Transverse colon (tissue), 4 donors: ENCODE results near the gene MOBP.

Experiments
- EP300 ChIP-seq: sonication (generic); formaldehyde crosslinking; IDR thresholded peaks from one replicate; pipeline ENCODE4 v1.6.1; 2017; ENCODE audit warnings: antibody characterized with exemption, low read depth
- POLR2A ChIP-seq: fragments of 450-650 bp; IDR thresholded peaks from one replicate; pipeline ENCODE4 v1.6.1; 2016; ENCODE audit warnings: antibody characterized with exemption, mild to moderate bottlenecking, moderate library complexity
- POLR2AphosphoS5 ChIP-seq, 3 donors: sonication (generic); formaldehyde crosslinking; IDR thresholded peaks; one replicate each; pipeline ENCODE4 v1.6.1; 2016; ENCODE audit warnings: antibody characterized with exemption in 3 of 3
- TF ChIP-seq, protein P1 (sequence below), 5 experiments: fragments of 200-600 bp in 3 of 5; fragments of 450-650 bp in 2 of 5; sonication (generic) in 3 of 5; IDR thresholded peaks; 1 replicate in 2 of 5; 2 replicates in 3 of 5; pipeline ENCODE4 v1.5.1; 2016 to 2017; ENCODE audit warnings: antibody characterized with exemption in 5 of 5, inconsistent platforms in 3 of 5, mild to moderate bottlenecking in 2 of 5, moderate library complexity in 1 of 5

DNA sequence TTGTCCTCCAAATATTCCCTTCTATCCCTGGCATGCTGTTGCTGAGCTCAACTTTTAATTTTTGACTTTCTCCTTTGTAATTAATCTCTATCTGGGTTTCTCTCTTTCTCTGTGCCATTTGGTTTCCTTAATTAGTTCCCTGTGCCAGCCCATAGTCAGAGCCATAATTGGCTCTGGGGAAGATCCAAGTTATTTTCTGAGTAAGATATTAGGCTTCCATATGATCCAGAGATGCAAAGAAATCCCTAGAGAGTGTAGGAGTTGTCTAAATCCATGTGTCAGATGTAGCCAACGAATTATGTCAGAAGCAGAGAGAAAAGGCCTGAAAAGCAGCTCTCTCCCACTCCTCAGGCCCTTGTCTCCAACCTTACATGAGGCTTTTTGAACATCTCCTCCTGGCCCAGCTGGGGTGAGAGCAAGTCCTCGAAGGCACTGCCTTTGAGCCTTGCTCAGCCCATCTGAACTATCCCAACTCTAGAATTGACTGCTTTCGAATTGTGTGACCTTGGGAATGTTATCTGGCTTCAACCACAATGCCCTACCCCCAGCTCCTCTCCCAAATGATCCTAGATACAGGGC is 46.4 kb downstream of the MOBP start:
- TF ChIP-seq EP300 (no peak), POLR2A (no peak), POLR2AphosphoS5 (IDR thresholded peaks at IDR 0.05) (no peak)
- TF ChIP-seq, protein P1, sequence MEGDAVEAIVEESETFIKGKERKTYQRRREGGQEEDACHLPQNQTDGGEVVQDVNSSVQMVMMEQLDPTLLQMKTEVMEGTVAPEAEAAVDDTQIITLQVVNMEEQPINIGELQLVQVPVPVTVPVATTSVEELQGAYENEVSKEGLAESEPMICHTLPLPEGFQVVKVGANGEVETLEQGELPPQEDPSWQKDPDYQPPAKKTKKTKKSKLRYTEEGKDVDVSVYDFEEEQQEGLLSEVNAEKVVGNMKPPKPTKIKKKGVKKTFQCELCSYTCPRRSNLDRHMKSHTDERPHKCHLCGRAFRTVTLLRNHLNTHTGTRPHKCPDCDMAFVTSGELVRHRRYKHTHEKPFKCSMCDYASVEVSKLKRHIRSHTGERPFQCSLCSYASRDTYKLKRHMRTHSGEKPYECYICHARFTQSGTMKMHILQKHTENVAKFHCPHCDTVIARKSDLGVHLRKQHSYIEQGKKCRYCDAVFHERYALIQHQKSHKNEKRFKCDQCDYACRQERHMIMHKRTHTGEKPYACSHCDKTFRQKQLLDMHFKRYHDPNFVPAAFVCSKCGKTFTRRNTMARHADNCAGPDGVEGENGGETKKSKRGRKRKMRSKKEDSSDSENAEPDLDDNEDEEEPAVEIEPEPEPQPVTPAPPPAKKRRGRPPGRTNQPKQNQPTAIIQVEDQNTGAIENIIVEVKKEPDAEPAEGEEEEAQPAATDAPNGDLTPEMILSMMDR (IDR thresholded peaks at IDR 0.05) = no peak
